ENCODE results near the gene NKAPD1. TPM values are rescaled to one million over a fixed set of nuclear protein-coding genes. Genes with fewer than 3 reads are reported as not detected.
A peak's percentile ranks its signal among the peaks of the same experiment; 100 is the strongest.

Gene NKAPD1
- total RNA-seq, 1 experiment from 2014 or later: 19.4 TPM

DNA sequence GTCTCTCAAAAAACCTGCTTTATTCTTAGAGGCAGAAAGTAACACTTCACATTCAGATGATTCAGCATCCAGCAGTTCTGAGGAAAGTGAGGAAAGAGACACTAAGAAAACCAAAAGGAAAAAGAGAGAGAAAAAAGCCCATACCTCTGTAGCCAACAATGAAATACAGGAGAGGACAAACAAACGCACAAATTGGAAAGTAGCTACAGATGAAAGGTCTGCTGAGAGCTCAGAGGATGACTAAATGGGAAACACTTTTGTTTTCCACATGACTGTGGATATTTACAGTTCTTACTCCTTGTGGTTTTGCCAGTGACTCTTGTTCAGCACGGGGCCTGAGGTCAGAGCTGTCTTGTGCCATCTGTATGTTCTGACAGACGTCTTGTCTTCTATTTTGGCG lies 8.6 kb downstream of the NKAPD1 start:
- Histone ChIP-seq H3K4me1 (ENCODE audit: control insufficient read depth in 1 of 2, insufficient read depth in 2 of 2, low read length in 2 of 2) (peaks cover 0 to 11% of the 10 kb centered on the region in 2 experiments; a peak in 2 of 4 replicates), H3K4me2 (ENCODE audit: low read length) (no peak overlapping the region), H3K4me3 (replicated peaks in 1 of 2; ENCODE audit: low read depth in 1 of 2, low read length in 2 of 2) (no peak overlapping the region), H3K9me3 (ENCODE audit: control insufficient read depth in 1 of 2, insufficient read depth in 1 of 2, low read depth in 1 of 2, low read length in 2 of 2) (no peaks in the 10 kb centered on the region), H3K36me3 (ENCODE audit: control insufficient read depth in 1 of 2, insufficient read depth in 2 of 2, low read length in 2 of 2) (peaks cover 45 to 54% of the 10 kb centered on the region in 2 experiments), H3K27ac (ENCODE audit: low read depth, low read length) (no peak overlapping the region), H3K79me2 (ENCODE audit: insufficient read depth, low read length) (peaks cover 40% of the 10 kb centered on the region), H3K9ac (ENCODE audit: low read length) (no peak overlapping the region), H3K27me3 (ENCODE audit: insufficient read depth, low read length) (no peaks in the 10 kb centered on the region), H3K9me2 (ENCODE audit: insufficient read depth) (no peaks in the 10 kb centered on the region), H4K20me1 (ENCODE audit: insufficient read depth) (no peaks in the 10 kb centered on the region), H2AFZ (ENCODE audit: low read depth, low read length, poor library complexity, severe bottlenecking) (no peak overlapping the region)
- ChIA-PET CTCF (no interaction called here), POLR2A (no interaction called here), RAD21 (ENCODE audit: low non-redundant PET in 1 of 2, low total read pairs in 2 of 2, uncharacterized antibody in 2 of 2, unreplicated experiment in 2 of 2) (no interaction called here)
- intact Hi-C loops (cut with micrococcal nuclease): no loop called here
- BruUV-seq (replicated peaks): no TSS peak
- no peak for ATAC-seq
- no peak for DNase-seq (ENCODE audit: low read depth, low spot score)
- TF ChIP-seq POLR2AphosphoS5 (IDR thresholded peaks at IDR 0.05; ENCODE audit: low read depth, low read length) (peak; percentile 42; the same call in 1 of the 2 replicates), FOSL1 (IDR thresholded peaks at IDR 0.05; ENCODE audit: low read depth) (no peak)

DNA sequence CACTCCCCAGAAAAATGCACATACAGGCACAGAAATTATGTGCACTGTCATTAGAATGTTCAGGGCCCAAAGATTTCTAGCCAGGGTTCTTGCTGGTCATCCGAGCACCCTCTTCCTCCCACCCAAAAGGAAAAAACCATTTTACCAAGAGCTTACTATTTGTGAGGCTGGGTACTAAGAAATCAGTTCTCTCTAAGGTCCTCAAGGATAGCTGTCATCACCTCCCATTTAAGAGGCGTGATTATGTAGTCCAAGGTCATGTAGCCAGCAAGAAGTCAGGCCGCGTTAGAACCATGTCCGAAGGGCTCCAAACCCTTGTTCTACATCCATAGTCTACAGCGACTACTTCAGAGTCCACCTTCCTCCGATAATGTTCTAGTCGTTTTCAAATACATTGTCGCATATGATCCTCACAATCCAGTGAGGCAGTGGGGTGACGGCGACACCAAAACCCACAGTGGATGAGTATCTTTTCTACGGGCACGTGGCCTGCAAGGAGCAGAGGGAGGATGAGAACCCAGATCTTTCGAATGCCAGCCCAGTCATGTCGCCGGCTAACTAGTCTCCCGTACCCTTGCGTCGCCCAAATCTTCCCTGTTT lies 11.8 kb downstream of the NKAPD1 start:
- Histone ChIP-seq H3K27ac (ENCODE audit: low read depth, low read length) (peak overlapping the region; percentile 65), H3K27me3 (ENCODE audit: insufficient read depth, low read length) (no peaks in the 10 kb centered on the region), H3K9ac (ENCODE audit: low read length) (peak overlapping the region; percentile 97), H3K4me2 (ENCODE audit: low read length) (peak overlapping the region; percentile 79), H3K36me3 (ENCODE audit: control insufficient read depth in 1 of 2, insufficient read depth in 2 of 2, low read length in 2 of 2) (peaks cover 41 to 46% of the 10 kb centered on the region in 2 experiments), H3K9me2 (ENCODE audit: insufficient read depth) (no peaks in the 10 kb centered on the region), H4K20me1 (ENCODE audit: insufficient read depth) (no peaks in the 10 kb centered on the region), H3K9me3 (ENCODE audit: control insufficient read depth in 1 of 2, insufficient read depth in 1 of 2, low read depth in 1 of 2, low read length in 2 of 2) (no peaks in the 10 kb centered on the region), H3K4me3 (replicated peaks in 1 of 2; ENCODE audit: low read depth in 1 of 2, low read length in 2 of 2) (peak overlapping the region; percentile 87 to 93), H2AFZ (ENCODE audit: low read depth, low read length, poor library complexity, severe bottlenecking) (no peak overlapping the region), H3K4me1 (ENCODE audit: control insufficient read depth in 1 of 2, insufficient read depth in 2 of 2, low read length in 2 of 2) (peaks cover 0 to 15% of the 10 kb centered on the region in 2 experiments; a peak in 2 of 4 replicates), H3K79me2 (ENCODE audit: insufficient read depth, low read length) (peaks cover 71% of the 10 kb centered on the region)
- ATAC-seq (peak; percentile 51), DNase-seq (ENCODE audit: low read depth, low spot score) (no peak)
- RAD21 ChIA-PET (ENCODE audit: low non-redundant PET in 1 of 2, low total read pairs in 2 of 2, uncharacterized antibody in 2 of 2, unreplicated experiment in 2 of 2): no interaction called here
- POLR2A ChIA-PET: interaction anchor here (1.0 kb wide), 1 partner anchor 134 kb away, joined by 3 read pairs; no protein-coding TSS in a partner anchor
- CTCF ChIA-PET: interaction anchor here (1.0 kb wide), 1 partner anchor 27 kb away, joined by 3 read pairs; no protein-coding TSS in a partner anchor
- TF ChIP-seq SRF (IDR thresholded peaks at IDR 0.05; ENCODE audit: low read depth): peak; percentile 11; the same call in 1 of the 2 replicates
- TF ChIP-seq, protein P1, sequence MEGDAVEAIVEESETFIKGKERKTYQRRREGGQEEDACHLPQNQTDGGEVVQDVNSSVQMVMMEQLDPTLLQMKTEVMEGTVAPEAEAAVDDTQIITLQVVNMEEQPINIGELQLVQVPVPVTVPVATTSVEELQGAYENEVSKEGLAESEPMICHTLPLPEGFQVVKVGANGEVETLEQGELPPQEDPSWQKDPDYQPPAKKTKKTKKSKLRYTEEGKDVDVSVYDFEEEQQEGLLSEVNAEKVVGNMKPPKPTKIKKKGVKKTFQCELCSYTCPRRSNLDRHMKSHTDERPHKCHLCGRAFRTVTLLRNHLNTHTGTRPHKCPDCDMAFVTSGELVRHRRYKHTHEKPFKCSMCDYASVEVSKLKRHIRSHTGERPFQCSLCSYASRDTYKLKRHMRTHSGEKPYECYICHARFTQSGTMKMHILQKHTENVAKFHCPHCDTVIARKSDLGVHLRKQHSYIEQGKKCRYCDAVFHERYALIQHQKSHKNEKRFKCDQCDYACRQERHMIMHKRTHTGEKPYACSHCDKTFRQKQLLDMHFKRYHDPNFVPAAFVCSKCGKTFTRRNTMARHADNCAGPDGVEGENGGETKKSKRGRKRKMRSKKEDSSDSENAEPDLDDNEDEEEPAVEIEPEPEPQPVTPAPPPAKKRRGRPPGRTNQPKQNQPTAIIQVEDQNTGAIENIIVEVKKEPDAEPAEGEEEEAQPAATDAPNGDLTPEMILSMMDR (IDR thresholded peaks at IDR 0.05 in 2 of 3, conservative IDR thresholded peaks at IDR 0.05 in 1 of 3; ENCODE audit: borderline replicate concordance in 1 of 3, insufficient read depth in 1 of 3, low read depth in 2 of 3, low read length in 2 of 3): no peak
- no peak for TF ChIP-seq YY1 (IDR thresholded peaks at IDR 0.05; ENCODE audit: extremely low read depth, insufficient replicate concordance, low read depth, low read length)
- peak; percentile 44; the same call in 1 of the 2 replicates for TF ChIP-seq POLR2AphosphoS5 (IDR thresholded peaks at IDR 0.05; ENCODE audit: low read depth, low read length)
- no peak for TF ChIP-seq ZFX (IDR thresholded peaks at IDR 0.05)
- TF ChIP-seq, protein P2, sequence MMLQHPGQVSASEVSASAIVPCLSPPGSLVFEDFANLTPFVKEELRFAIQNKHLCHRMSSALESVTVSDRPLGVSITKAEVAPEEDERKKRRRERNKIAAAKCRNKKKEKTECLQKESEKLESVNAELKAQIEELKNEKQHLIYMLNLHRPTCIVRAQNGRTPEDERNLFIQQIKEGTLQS (IDR thresholded peaks at IDR 0.05): no peak; the same call in 1 of the 2 replicates
- no peak for TF ChIP-seq SIN3A (IDR thresholded peaks at IDR 0.05; ENCODE audit: low read depth)
- TF ChIP-seq, protein P3, sequence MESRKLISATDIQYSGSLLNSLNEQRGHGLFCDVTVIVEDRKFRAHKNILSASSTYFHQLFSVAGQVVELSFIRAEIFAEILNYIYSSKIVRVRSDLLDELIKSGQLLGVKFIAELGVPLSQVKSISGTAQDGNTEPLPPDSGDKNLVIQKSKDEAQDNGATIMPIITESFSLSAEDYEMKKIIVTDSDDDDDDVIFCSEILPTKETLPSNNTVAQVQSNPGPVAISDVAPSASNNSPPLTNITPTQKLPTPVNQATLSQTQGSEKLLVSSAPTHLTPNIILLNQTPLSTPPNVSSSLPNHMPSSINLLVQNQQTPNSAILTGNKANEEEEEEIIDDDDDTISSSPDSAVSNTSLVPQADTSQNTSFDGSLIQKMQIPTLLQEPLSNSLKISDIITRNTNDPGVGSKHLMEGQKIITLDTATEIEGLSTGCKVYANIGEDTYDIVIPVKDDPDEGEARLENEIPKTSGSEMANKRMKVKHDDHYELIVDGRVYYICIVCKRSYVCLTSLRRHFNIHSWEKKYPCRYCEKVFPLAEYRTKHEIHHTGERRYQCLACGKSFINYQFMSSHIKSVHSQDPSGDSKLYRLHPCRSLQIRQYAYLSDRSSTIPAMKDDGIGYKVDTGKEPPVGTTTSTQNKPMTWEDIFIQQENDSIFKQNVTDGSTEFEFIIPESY (IDR thresholded peaks at IDR 0.05; ENCODE audit: extremely low read depth, insufficient replicate concordance, low read length): no peak
- TF ChIP-seq FOSL1 (IDR thresholded peaks at IDR 0.05; ENCODE audit: low read depth): no peak
- no peak for TF ChIP-seq POLR2A (IDR thresholded peaks at IDR 0.05; ENCODE audit: borderline replicate concordance, extremely low read depth, insufficient read depth, insufficient read length)
- TF ChIP-seq, protein P4, sequence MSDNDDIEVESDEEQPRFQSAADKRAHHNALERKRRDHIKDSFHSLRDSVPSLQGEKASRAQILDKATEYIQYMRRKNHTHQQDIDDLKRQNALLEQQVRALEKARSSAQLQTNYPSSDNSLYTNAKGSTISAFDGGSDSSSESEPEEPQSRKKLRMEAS (IDR thresholded peaks at IDR 0.05): peak; percentile 75; the same call in 1 of the 2 replicates
- BruUV-seq (replicated peaks): TSS peak; percentile 79
- intact Hi-C loops (cut with micrococcal nuclease): loop anchor here (1.0 to 5.0 kb wide), 4 partner anchors 12 to 207 kb away; partner anchors contain the start of genes CFAP68, FDXACB1, NKAPD1 and PIH1D2
